Measurements from ENCODE around the gene GNAS-AS1. TPM values are rescaled to one million over a fixed set of nuclear protein-coding genes. Genes with fewer than 3 reads are reported as not detected.

Gene GNAS-AS1
- total and polyA plus RNA-seq, 2 of the 8 experiments (the other 6 are each of a cell fraction or from before 2014, with no cell fraction given) = 4.7 to 13.7 TPM

DNA sequence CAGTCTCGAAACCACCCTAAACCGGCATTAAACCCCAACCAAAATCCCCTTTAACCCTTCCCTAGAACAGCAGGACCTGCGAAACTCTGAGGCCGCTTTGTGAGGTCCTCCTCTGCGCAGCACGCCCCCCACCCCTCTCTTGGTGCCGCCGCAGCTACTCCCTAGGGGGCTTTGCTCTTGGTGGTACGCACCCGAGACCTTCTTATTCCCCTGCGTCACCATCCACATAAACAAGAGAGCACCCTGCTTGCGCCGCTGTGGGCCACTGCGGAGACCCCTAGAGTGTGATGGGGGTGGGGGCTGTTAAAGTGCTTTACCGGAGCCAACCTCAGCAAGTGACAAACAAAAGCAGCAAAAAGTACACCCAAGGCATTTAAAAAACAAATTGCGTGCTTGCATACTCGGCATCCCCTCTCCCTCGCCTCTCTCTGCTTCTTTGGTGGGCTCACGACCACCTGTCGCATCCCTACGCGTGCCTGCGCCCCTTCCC lies 1.3 kb upstream of the GNAS-AS1 start:
- Histone ChIP-seq H3K23me2 (ENCODE audit: low read depth, low read length) (peaks cover 21% of the 10 kb centered on the region), H3K36me3 (ENCODE audit: control insufficient read depth in 2 of 4, insufficient read depth in 4 of 4, low read length in 3 of 4) (peaks cover 0 to 19% (median 8%) of the 10 kb centered on the region in 4 experiments; a peak in 5 of 8 replicates), H4K5ac (ENCODE audit: insufficient read length, low read depth, low read length) (no peak overlapping the region), H3K56ac (replicated peaks; ENCODE audit: insufficient read length, low read depth, low read length) (peak overlapping the region; percentile 9), H2BK5ac (ENCODE audit: low read depth, low read length) (peak overlapping the region; percentile 69), H3K23ac (ENCODE audit: insufficient read length) (no peak overlapping the region), H3K79me2 (ENCODE audit: control insufficient read depth in 1 of 2, insufficient read depth in 2 of 2, low read length in 2 of 2) (peaks cover 30 to 52% of the 10 kb centered on the region in 2 experiments), H2BK15ac (ENCODE audit: low read length) (peak overlapping the region; percentile 83; the same call in 1 of the 2 replicates), H3K4me1 (replicated peaks in 1 of 4; ENCODE audit: control insufficient read depth in 3 of 4, insufficient read depth in 4 of 4, low read length in 3 of 4) (peaks cover 0 to 29% (median 16%) of the 10 kb centered on the region in 4 experiments; a peak in 6 of 7 replicates), H2AFZ (ENCODE audit: low read length) (no peak overlapping the region), H3K4me2 (ENCODE audit: insufficient read depth in 1 of 2, low read depth in 2 of 2, low read length in 2 of 2) (peak overlapping the region; percentile 98), H3K14ac (ENCODE audit: insufficient read length) (no peak overlapping the region), H2AK5ac (ENCODE audit: low read depth, low read length) (peak overlapping the region; percentile 58; the same call in 1 of the 2 replicates), H3K27me3 (replicated peaks in 1 of 4; ENCODE audit: control insufficient read depth in 3 of 4, extremely low read depth in 1 of 4, insufficient read depth in 3 of 4, low read length in 3 of 4) (peaks cover 22 to 57% (median 49%) of the 10 kb centered on the region in 4 experiments), H4K20me1 (replicated peaks in 1 of 2; ENCODE audit: control insufficient read depth in 1 of 2, insufficient read depth in 2 of 2, low read length in 2 of 2) (peaks cover 4 to 16% of the 10 kb centered on the region in 2 experiments), H2BK20ac (ENCODE audit: low read length) (0 out of 2 replicates have a peak overlapping the region, but pooled peaks have one; percentile 15), H3K79me1 (ENCODE audit: low read depth, low read length) (peaks cover 2% of the 10 kb centered on the region; the same call in 1 of the 2 replicates), H4K8ac (ENCODE audit: extremely low read depth, insufficient read depth, low read length) (peak overlapping the region; percentile 76; the same call in 1 of the 2 replicates), H3K27ac (ENCODE audit: low read depth, low read length) (peak overlapping the region; percentile 37; the same call in 1 of the 2 replicates), H4K91ac (replicated peaks; ENCODE audit: insufficient read length, low read length) (peak overlapping the region; percentile 48), H3K18ac (ENCODE audit: extremely low read depth, low read length) (peak overlapping the region; percentile 82), H3K9me3 (ENCODE audit: insufficient read depth in 2 of 2, low read depth in 1 of 2, low read length in 1 of 2) (no peaks in the 10 kb centered on the region; a peak in 1 of 4 replicates), H3K9ac (replicated peaks in 1 of 4; ENCODE audit: extremely low read depth in 1 of 4, low read depth in 3 of 4, low read length in 3 of 4) (peak overlapping the region in 3 of 4 experiments; percentile 26 to 64 (median 41); a peak in 6 of 7 replicates), H3K4me3 (ENCODE audit: extremely low read depth in 1 of 4, insufficient read depth in 2 of 4, low read depth in 3 of 4, low read length in 4 of 4) (peak overlapping the region; percentile 68 to 88 (median 78)), H2BK12ac (ENCODE audit: low read depth, low read length) (peak overlapping the region; percentile 93; the same call in 1 of the 2 replicates), H3K4ac (replicated peaks; ENCODE audit: insufficient read length, low read depth, low read length) (no peak overlapping the region), H2BK120ac (replicated peaks; ENCODE audit: low read depth, low read length) (no peak overlapping the region)
- ChIA-PET CTCF (ENCODE audit: partially characterized antibody) (interaction anchor here (0.7 to 5.0 kb wide), 29 partner anchors 8 to 607 kb away, joined by 3 to 57 read pairs (median 4); partner anchors contain the start of gene STX16), POLR2A (ENCODE audit: partially characterized antibody) (interaction anchor here (0.8 to 13.4 kb wide), 20 partner anchors 9 to 561 kb away, joined by 3 to 163 read pairs (median 4); partner anchors contain the start of gene STX16)
- 7% methylated on average over 23 of the region's 23 CpGs; no CpG with 5 or more reads in 1 of the 2 experiments for WGBS, 2 experiments (ENCODE audit: extremely low coverage in 1 of 2, insufficient coverage in 1 of 2, insufficient read length in 1 of 2, insufficient replicate concordance in 2 of 2, low coverage in 1 of 2, low lambda C conversion rate in 2 of 2, missing lambda C conversion rate in 1 of 2)
- no peak for DNase-seq (ENCODE audit: low read depth in 1 of 2, low spot score in 2 of 2)
- FAIRE-seq = no peak
- TF ChIP-seq EZH2 (IDR thresholded peaks at IDR 0.05; ENCODE audit: low read depth, low read length, severe bottlenecking) = peak; percentile 25
- no peak; the same call in 1 of the 2 replicates for TF ChIP-seq SP1 (IDR thresholded peaks at IDR 0.05; ENCODE audit: low read depth, low read length)
- no peak for TF ChIP-seq RAD21 (IDR thresholded peaks at IDR 0.05 in 1 of 2, conservative IDR thresholded peaks at IDR 0.05 in 1 of 2; ENCODE audit: low read depth in 2 of 2, low read length in 2 of 2)
- no peak for TF ChIP-seq KDM4A (IDR thresholded peaks at IDR 0.05; ENCODE audit: low read depth, low read length, severe bottlenecking)
- TF ChIP-seq POLR2AphosphoS5 (IDR thresholded peaks at IDR 0.05; ENCODE audit: low read depth, low read length) = no peak
- TF ChIP-seq SUZ12 (IDR thresholded peaks at IDR 0.05; ENCODE audit: low read length) = peak; percentile 66
